ENCODE results near the gene FOSL1. TPM values are rescaled to one million over a fixed set of nuclear protein-coding genes. Genes with fewer than 3 reads are reported as not detected.

FOSL1 gene
- 24.9 and 76.5 TPM in 2 replicates for total RNA-seq

GRCh38 chr11:65900125-65900898 is at the start of gene FOSL1:
TSS of gene FOSL1 (minus strand) at chr11:65900388. CDS start at chr11:65900339, 49 bp downstream.

GRCh38 chr11:65945430-65945911 is 45.3 kb upstream of the FOSL1 start, which contains the start of gene TSGA10IP:
TSS of gene TSGA10IP (plus strand) at chr11:65945480. CDS start at chr11:65945676, 196 bp downstream.

GRCh38 chr11:65919141-65919572 is 19.0 kb upstream of the FOSL1 start, which contains the start of gene DRAP1:
TSS of gene DRAP1 (plus strand) at chr11:65919426. CDS start at chr11:65919502, 76 bp downstream.

GRCh38 chr11:65918211-65919140 is 18.3 kb upstream of the FOSL1 start, which contains the start of gene C11orf68:
TSS of gene C11orf68 (minus strand) at chr11:65919062. CDS start at chr11:65919031, 31 bp downstream.

GRCh38 chr11:65890324-65891218 is 9.6 kb downstream of the FOSL1 start, which contains the start of gene CCDC85B:
TSS of gene CCDC85B (plus strand) at chr11:65890673. CDS start at chr11:65890784, 111 bp downstream.

GRCh38 chr11:65888163-65888814 is 11.9 kb downstream of the FOSL1 start, which contains the start of gene FIBP:
TSS of gene FIBP (minus strand) at chr11:65888471. CDS start at chr11:65888418, 53 bp downstream.

GRCh38 chr11:65879617-65880016 is 20.6 kb downstream of the FOSL1 start, which contains the start of gene CTSW:
TSS of gene CTSW (plus strand) at chr11:65879837. CDS start at chr11:65879855, 18 bp downstream.

GRCh38 chr11:65872586-65873317 is 27.4 kb downstream of the FOSL1 start, which contains the start of gene EFEMP2:
TSS of gene EFEMP2 (minus strand) at chr11:65872800. CDS start at chr11:65872354, 446 bp downstream.

GRCh38 chr11:65860278-65861164 is 39.7 kb downstream of the FOSL1 start, which contains the start of gene MUS81:
TSS of gene MUS81 (plus strand) at chr11:65860433. CDS start at chr11:65860754, 321 bp downstream.

GRCh38 chr11:65857853-65858680 is 42.1 kb downstream of the FOSL1 start, which contains the start of gene CFL1:
TSS of gene CFL1 (minus strand) at chr11:65858180. CDS start at chr11:65858099, 81 bp downstream.

Other genes starting within 250 kb of the FOSL1 start
- 38.5 and 42.7 TPM in 2 replicates for gene RELA, start 237.5 kb downstream of the FOSL1 start, total RNA-seq
- 51.8 and 60.2 TPM in 2 replicates for gene KAT5, start 188.1 kb downstream of the FOSL1 start, total RNA-seq
- gene RNASEH2C, start 179.6 kb downstream of the FOSL1 start, total RNA-seq: 18.2 and 45.7 TPM in 2 replicates
- gene AP5B1, start 119.4 kb downstream of the FOSL1 start, total RNA-seq: 14.0 and 17.0 TPM in 2 replicates
- gene OVOL1, start 113.3 kb downstream of the FOSL1 start, total RNA-seq: not detected in 2 replicates
- 0.44 TPM in 1 of 2 replicates, not detected in the other for gene SNX32, start 66.4 kb downstream of the FOSL1 start, total RNA-seq
- 1,011 and 1,285 TPM in 2 replicates for gene CFL1, start 42.2 kb downstream of the FOSL1 start, total RNA-seq
- gene MUS81, start 40.0 kb downstream of the FOSL1 start, total RNA-seq: 44.2 and 92.3 TPM in 2 replicates
- 69.9 and 112 TPM in 2 replicates for gene EFEMP2, start 27.6 kb downstream of the FOSL1 start, total RNA-seq
- gene CTSW, start 20.6 kb downstream of the FOSL1 start, total RNA-seq: not detected in 2 replicates
- gene FIBP, start 11.9 kb downstream of the FOSL1 start, total RNA-seq: 104 and 131 TPM in 2 replicates
- 41.1 and 45.2 TPM in 2 replicates for gene CCDC85B, start 9.7 kb downstream of the FOSL1 start, total RNA-seq
- 25.4 and 29.2 TPM in 2 replicates for gene C11orf68, start 18.7 kb upstream of the FOSL1 start, total RNA-seq
- gene DRAP1, start 19.0 kb upstream of the FOSL1 start, total RNA-seq: 130 and 156 TPM in 2 replicates
- not detected in 2 replicates for gene TSGA10IP, start 45.1 kb upstream of the FOSL1 start, total RNA-seq
- 29.6 and 43.3 TPM in 2 replicates for gene SART1, start 61.3 kb upstream of the FOSL1 start, total RNA-seq
- 50.8 and 55.7 TPM in 2 replicates for gene EIF1AD, start 101.8 kb upstream of the FOSL1 start, total RNA-seq
- gene BANF1, start 102.1 kb upstream of the FOSL1 start, total RNA-seq: 17.9 and 29.9 TPM in 2 replicates
- gene CST6, start 111.6 kb upstream of the FOSL1 start, total RNA-seq: 0.29 TPM in 1 of 2 replicates, not detected in the other
- gene CATSPER1, start 126.1 kb upstream of the FOSL1 start, total RNA-seq: 0.14 TPM in 1 of 2 replicates, not detected in the other
- not detected in 2 replicates for gene GAL3ST3, start 148.8 kb upstream of the FOSL1 start, total RNA-seq
- gene SF3B2, start 152.0 kb upstream of the FOSL1 start, total RNA-seq: 176 and 206 TPM in 2 replicates
- 58.7 and 76.8 TPM in 2 replicates for gene PACS1, start 169.9 kb upstream of the FOSL1 start, total RNA-seq